NCI-H2171 (cell line): ENCODE measurements around the gene MAP3K2.

Experiments
- DNase-seq: peaks from one replicate; lab custom pipeline; 2025; lab: John Stamatoyannopoulos, UW

Gene MAP3K2

DNA sequence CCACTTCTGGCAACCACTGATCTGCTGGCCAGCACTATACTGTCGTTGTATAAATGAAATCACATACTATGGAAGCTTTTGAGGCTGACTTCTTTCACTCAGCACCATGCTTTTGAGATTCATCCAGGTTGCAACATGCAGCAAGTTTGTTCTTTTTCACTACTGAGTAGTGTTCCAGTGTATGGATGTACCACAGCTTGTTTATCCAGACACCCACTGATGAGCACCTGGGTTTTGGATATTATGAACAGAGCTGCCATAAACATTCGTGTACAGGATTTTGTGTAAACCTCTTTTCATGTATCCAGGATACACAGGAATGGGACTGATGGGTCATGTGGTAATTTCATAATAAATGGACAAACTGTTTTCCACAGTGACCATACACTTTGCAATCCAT is 104.5 kb downstream of the MAP3K2 start:
- DNase-seq: no peak

DNA sequence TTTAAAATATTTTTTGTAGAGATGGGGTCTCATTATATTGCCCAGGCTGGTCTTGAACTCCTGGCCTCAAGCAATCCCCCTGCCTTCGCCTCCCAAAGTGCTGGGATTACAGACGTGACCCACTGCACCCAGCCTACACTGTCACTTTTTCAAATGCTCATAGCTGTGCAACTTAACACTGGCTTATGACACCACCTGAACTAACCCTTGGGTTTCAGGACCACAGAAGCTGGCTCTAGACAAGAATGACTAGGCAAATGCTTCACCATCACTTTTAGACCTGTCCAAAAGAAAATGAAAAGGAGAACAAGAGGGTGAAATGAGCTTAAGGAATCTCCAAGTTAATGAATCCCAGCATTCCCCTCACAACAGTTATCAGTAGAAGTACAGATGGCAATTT is 107.1 kb downstream of the MAP3K2 start:
- DNase-seq: no peak

DNA sequence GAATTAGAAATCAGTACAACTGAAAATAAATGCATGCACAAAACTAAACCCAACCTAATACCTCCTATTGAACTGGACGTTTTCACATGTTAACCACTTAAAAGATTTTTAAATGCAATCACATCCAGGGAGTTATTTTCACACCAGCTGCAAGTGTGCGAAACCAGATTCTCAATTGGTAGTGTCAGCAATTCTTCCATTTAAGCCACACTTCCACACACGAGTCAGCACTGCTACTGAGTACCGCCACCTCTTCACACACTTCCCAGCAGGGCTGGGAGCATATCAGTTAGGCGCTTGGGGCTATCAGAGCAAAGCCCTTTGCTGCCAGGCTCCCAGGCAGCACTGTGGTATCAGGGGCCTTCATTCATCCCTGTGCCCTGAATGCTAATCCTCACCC is 108.0 kb downstream of the MAP3K2 start:
- no peak for DNase-seq

DNA sequence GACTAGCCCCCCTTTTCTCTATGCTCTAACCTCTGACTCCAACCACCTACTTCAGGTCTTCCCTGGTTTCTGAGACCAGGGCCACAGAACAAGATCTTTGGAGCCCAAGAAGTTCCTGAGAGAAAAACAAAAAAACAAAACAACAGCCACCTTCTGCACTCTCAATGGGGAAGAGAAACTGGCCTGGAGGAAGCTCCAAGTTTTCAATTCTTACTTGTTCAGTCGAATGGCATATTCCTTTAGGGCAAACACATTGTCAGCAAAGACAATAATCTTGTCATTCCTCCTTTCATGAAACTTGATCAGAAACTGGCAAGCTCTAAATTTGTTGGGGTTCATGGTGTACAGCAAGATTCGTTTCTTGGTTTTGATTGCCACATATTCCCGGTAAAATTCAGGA is 108.8 kb downstream of the MAP3K2 start:
- DNase-seq: no peak

DNA sequence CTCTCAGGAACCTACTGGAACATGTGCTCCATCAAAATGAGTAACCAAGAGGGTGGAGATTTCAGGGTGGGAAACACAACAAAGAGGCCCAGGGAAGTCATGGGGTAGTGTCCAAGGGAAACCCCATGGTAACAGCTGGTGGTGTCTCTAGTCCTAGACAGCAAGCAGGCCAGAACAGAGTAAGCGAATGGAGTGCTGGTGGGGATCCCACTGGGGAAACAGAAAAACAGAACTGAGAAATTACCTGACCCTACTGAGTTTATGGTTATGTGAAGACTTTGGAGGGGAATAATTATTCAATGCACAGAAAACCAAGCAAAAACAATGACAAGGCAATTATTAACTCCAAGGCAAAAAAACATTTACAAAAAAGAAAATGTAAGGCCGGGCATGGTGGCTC is 110.7 kb downstream of the MAP3K2 start:
- no peak for DNase-seq

DNA sequence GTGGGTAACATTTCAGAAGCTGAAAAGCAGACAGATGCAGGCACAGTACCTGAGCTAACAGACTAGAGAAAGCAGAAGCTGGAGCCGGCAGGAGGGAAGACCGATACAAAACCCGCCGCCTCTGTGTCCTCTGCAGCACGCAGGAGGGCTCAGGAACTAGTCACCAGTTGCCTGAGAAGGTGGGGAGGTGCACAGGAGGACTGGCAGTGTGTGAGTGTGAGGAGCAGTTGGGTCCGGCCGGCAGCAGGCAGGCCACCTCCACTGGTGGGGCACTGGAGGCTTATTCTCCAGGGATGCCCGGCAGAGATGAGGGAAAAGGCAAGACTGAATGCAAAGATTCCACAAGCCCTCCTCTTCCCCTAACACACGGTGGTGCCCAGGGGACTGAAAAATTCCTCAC is 112.0 kb downstream of the MAP3K2 start:
- DNase-seq: no peak

DNA sequence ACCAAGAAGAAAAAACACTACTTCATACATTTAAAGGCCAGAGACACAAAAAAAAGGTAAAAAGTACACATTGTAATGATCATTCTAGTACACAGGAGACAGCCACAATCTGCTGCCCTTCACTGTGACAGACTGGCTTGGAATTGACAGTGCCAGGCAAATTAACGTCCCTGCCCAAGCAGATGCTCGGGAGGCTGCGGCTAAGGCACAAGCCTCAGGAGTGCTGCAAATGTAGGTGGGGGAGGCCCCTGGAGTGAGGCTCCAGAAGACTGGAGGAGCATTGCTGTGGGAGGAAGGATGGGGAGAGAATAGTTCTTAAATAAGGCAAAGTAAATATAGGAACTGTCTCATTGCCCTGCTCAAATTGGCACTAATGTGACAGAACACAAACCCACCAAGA is 112.4 kb downstream of the MAP3K2 start:
- no peak for DNase-seq

DNA sequence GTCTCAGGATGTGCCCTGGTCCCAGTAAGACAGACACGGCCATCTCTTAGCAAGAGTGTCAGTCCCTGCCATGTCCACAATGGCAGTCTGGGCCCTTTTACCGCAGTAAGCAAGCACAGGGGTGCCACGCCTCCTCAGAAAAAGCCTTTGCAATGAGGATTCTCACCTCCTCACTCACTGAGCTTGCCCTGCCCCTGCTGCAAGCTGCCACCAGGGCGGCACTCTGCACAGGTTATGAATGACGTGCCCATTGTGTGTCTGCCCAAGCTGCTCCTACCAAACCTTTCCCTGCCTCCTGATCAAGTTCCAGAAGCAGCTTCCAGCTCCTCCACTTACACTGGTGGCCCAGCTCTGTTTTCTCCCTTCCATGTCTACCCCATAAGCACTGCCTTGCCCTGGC is 117.1 kb downstream of the MAP3K2 start:
- no peak for DNase-seq

DNA sequence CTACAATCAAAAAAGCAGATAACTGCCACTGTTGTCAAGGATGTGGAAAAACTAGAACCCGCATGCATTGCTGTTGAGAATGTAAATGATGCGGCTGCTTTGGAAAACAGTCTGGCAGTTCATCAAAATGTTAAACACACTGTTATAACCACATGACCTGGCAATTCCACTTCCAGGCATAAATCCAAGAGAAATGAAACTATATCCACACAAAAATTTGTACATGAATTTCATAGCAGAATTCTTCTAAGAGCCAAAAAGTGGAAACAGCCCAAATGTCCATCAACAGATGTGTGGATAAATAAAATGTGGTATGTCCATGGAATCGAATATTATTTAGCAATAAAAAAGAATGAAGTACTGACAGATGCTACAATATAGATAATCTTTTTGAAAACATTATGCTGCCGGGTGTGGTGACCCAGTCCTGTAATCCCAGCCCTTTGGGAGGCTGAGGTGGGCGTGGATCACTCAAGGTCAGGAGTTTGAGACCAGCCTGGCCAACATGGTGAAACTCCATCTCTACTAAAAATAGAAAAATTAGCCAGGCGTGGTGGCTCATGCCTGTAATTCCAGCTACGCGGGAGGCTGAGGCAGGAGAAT is 125.9 kb downstream of the MAP3K2 start:
- no peak for DNase-seq

DNA sequence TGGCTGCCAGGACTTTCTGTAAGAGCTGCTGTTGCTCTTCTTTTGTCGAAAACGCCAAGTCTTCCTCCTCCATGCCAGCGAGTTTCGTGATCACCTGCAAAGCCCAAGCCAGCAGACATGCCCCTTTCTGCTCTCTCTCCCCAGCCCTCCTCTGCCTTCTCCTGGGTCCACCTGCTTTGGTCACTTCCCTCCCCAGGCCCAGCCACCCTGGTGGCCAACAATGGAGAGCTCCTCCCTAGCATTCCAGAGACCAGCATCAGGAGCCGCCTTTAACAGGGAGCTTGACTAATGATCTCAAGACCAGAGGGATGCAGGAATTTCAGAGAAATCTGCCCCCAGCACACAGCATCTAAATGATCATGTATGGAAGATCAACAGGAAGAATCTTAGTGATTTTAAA is 128.4 kb downstream of the MAP3K2 start:
- DNase-seq: no peak

DNA sequence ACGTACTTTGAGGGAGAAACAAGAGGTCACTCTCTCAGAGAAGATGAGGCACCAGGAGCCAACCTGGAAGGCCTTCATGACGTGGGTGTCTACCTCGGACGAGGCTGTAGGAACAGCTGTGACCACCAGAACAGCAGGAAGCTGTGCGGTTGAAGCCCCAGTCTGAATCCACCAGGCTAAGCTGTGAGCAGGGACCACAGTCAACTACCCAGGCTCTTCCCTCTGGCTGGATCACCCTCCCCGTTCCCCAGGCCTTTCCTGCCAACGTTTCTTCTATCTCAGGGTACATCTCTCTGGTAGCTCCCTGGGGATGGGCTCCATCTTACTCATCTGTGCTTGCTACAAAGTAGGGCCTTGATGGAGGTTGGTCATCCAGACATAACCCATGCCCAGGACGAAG is 130.9 kb downstream of the MAP3K2 start:
- no peak for DNase-seq

DNA sequence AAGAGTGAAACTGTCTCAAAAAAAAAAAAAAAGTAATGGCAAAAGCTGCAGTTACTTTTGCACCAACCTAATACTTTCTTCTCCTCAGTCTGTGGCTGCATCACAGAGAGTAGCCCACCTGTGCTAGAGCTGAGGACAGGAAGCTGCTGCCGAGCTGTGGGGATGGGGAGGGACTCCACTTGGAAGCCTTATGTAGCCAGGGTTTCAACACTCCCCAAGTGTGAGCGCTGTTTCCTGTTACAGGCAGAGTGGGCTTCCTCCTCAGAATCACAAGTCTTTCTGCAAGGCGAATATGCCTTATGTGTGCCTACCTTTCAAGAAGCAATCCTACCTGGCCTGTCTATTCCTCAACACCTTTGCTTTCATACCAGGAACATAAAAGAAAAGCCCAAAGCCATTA is 131.4 kb downstream of the MAP3K2 start:
- DNase-seq: no peak

DNA sequence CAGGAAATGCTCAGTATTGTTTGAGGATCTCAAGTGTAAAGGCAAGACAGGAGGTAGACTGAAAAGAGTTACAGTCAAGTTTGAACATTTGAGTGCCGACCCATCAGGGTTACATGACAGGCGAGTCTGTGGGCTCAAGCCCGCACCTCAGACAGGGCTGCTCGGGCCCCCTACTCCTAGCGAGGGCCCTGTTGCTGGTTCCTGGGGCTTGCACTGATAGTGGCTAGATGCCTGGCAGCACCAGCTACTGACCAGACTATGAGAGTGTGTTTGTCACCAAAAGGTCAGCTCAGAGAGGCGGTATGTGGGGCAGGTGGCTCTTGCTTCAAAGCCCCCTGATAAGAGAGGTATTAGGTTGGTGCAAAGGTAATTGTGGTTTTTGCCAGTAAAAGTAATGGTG is 132.1 kb downstream of the MAP3K2 start:
- DNase-seq: no peak

DNA sequence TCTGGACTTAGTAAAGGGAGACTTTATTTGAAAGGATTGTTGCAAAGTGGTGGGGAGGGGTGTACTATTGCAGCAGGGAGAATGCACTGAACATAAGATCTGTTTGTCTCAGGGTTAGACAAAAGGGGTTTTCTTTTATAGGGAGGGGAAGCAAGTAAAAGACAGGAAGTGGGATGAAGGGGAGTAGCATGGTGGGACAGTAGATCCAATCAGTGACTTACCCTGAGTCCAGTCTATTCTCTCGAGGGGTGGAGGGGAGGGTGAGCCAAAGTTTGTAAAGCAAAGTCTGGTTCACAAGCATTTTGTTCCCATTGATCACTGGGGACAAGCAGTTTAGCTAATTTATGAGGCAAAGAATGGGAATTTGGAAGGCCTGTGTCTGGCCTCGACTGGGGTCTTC is 132.6 kb downstream of the MAP3K2 start:
- DNase-seq: no peak

DNA sequence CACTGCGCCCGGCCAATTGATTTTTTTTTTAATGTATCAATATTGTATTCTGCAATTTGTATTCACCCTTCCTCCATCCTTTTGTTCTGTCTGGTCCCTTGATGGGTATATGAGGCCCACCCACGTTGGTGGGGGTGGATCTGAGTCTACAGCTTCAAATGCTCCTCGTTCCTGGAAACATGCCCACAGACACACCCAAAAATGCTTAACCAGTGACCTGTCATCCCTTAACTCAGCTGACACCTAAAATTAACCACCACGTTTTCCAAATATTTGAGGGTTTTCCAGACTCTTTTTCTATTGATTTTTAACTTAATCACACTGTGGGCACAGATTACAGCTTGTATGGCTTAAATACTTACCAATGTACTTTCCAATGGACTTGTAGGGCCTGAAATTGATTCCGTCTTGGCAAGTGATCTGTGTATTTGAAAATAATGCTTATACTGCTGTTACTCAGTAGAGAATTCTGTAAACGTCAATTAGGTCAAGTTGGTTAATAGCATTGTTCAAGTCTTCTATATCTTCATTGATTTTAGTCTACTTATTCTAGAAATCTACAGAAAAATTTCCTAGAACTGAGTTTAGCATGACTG is 133.3 kb downstream of the MAP3K2 start:
- DNase-seq: no peak
